Measurements from ENCODE around the gene STAC.

Gene STAC

GRCh38 chr3:36524560-36524959 lies 144.3 kb downstream of the STAC start:
- Histone ChIP-seq H4K91ac (ENCODE audit: low read depth, low read length, poor library complexity) (no peak overlapping the region), H3K27me3 (ENCODE audit: control insufficient read depth in 3 of 3, insufficient read depth in 3 of 3, low read depth in 1 of 3, low read length in 3 of 3) (no peaks in the 10 kb centered on the region), H3K23ac (ENCODE audit: low read depth, low read length, poor library complexity) (no peak overlapping the region), H3K9ac (ENCODE audit: low read depth, low read length, poor library complexity) (no peak overlapping the region), H3K4me2 (ENCODE audit: insufficient read depth, low read length, poor library complexity, severe bottlenecking) (no peak overlapping the region), H3K4me3 (ENCODE audit: low read length in 2 of 2) (no peak overlapping the region), H3K4me1 (ENCODE audit: control insufficient read depth in 2 of 2, insufficient read depth in 1 of 2, low read depth in 1 of 2, low read length in 2 of 2) (peaks cover 0 to 7% of the 10 kb centered on the region in 2 donors), H3K14ac (ENCODE audit: low read length) (no peak overlapping the region), H3K36me3 (replicated peaks in 1 of 2; ENCODE audit: control insufficient read depth in 2 of 2, insufficient read depth in 2 of 2, low read length in 2 of 2) (peaks cover 0 to 2% of the 10 kb centered on the region in 2 donors), H3K79me1 (ENCODE audit: low read depth, low read length) (no peaks in the 10 kb centered on the region), H2BK15ac (ENCODE audit: low read length) (no peak overlapping the region), H2BK5ac (ENCODE audit: low read length) (no peak overlapping the region), H2AK5ac (ENCODE audit: low read depth, low read length) (no peak overlapping the region), H2BK120ac (ENCODE audit: low read depth, low read length) (no peak overlapping the region), H3K9me3 (replicated peaks in 1 of 2; ENCODE audit: control insufficient read depth in 2 of 2, insufficient read depth in 1 of 2, low read depth in 1 of 2, low read length in 2 of 2) (no peaks in the 10 kb centered on the region), H3K18ac (ENCODE audit: low read length) (no peak overlapping the region), H2AFZ (ENCODE audit: low read length) (no peak overlapping the region), H3K4ac (ENCODE audit: low read length) (no peak overlapping the region), H3K27ac (replicated peaks; ENCODE audit: low read length) (no peak overlapping the region), H4K8ac (ENCODE audit: low read depth, low read length) (no peak overlapping the region), H2BK12ac (ENCODE audit: low read length) (no peak overlapping the region)
- no peak for DNase-seq (ENCODE audit: low spot score)
- no CpG with 5 or more reads among the region's 3 CpGs for whole genome bisulfite sequencing, 2 donors (ENCODE audit: extremely low coverage in 2 of 2, insufficient read length in 2 of 2, insufficient replicate concordance in 1 of 2)

DNA sequence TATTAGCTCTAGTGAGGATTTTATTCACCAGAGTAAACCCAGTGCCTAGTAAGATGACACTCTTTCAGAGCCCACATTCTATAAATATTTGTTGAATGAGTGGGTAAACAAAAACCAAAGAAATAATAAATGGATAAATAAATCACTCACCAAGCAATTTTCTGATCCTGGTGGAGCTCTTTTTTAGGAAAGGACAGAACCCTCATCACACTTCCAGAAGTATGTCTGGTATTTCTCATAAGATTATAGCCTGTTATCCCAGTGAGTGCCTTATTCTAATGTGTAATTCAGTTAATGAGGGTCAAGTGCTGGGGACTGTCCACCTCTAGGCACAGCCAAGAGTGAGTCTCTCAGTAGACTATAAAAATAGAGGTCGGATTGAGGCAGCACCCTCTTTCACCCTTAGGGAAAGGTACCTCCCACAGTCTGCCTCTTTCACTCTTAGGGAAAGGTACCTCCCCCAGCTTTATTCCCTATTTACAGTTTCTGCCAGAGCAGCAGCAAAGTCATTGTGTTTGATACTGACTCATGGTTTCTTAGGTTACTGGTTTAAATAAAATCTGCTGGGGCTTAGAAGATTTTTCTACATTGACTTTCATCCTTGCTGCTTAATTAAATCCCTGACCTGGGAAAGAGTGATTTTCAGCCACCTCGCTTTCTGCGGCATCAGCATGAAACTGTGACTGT lies 145.0 kb downstream of the STAC start:
- DNase-seq (ENCODE audit: low spot score): no peak
- Histone ChIP-seq H3K9ac (ENCODE audit: low read depth, low read length, poor library complexity) (no peak overlapping the region), H3K79me1 (ENCODE audit: low read depth, low read length) (no peaks in the 10 kb centered on the region), H2BK12ac (ENCODE audit: low read length) (no peak overlapping the region), H3K23ac (ENCODE audit: low read depth, low read length, poor library complexity) (no peak overlapping the region), H4K91ac (ENCODE audit: low read depth, low read length, poor library complexity) (no peak overlapping the region), H3K27ac (replicated peaks; ENCODE audit: low read length) (no peak overlapping the region), H3K4me3 (ENCODE audit: low read length in 2 of 2) (no peak overlapping the region), H2BK15ac (ENCODE audit: low read length) (no peak overlapping the region), H2AK5ac (ENCODE audit: low read depth, low read length) (no peak overlapping the region), H3K4me2 (ENCODE audit: insufficient read depth, low read length, poor library complexity, severe bottlenecking) (no peak overlapping the region), H4K8ac (ENCODE audit: low read depth, low read length) (no peak overlapping the region), H3K9me3 (replicated peaks in 1 of 2; ENCODE audit: control insufficient read depth in 2 of 2, insufficient read depth in 1 of 2, low read depth in 1 of 2, low read length in 2 of 2) (no peaks in the 10 kb centered on the region), H2AFZ (ENCODE audit: low read length) (no peak overlapping the region), H2BK120ac (ENCODE audit: low read depth, low read length) (no peak overlapping the region), H2BK5ac (ENCODE audit: low read length) (no peak overlapping the region), H3K27me3 (ENCODE audit: control insufficient read depth in 3 of 3, insufficient read depth in 3 of 3, low read depth in 1 of 3, low read length in 3 of 3) (no peaks in the 10 kb centered on the region), H3K18ac (ENCODE audit: low read length) (no peak overlapping the region), H3K4ac (ENCODE audit: low read length) (no peak overlapping the region), H3K14ac (ENCODE audit: low read length) (no peak overlapping the region), H3K36me3 (replicated peaks in 1 of 2; ENCODE audit: control insufficient read depth in 2 of 2, insufficient read depth in 2 of 2, low read length in 2 of 2) (peaks cover 0 to 2% of the 10 kb centered on the region in 2 donors), H3K4me1 (ENCODE audit: control insufficient read depth in 2 of 2, insufficient read depth in 1 of 2, low read depth in 1 of 2, low read length in 2 of 2) (peaks cover 0 to 7% of the 10 kb centered on the region in 2 donors)
- no CpG with 5 or more reads among the region's 3 CpGs for WGBS, 2 donors (ENCODE audit: extremely low coverage in 2 of 2, insufficient read length in 2 of 2, insufficient replicate concordance in 1 of 2)

GRCh38 chr3:36538136-36538749 lies 157.9 kb downstream of the STAC start:
- no peak overlapping the region for H2BK5ac ChIP-seq (ENCODE audit: low read length)
- no peaks in the 10 kb centered on the region for H3K27me3 ChIP-seq (ENCODE audit: control insufficient read depth in 3 of 3, insufficient read depth in 3 of 3, low read depth in 1 of 3, low read length in 3 of 3)
- no peak overlapping the region for H3K27ac ChIP-seq (replicated peaks; ENCODE audit: low read length)
- H3K14ac ChIP-seq (ENCODE audit: low read length): no peak overlapping the region
- no peak for DNase-seq (ENCODE audit: low spot score)
- no peak overlapping the region for H4K8ac ChIP-seq (ENCODE audit: low read depth, low read length)
- no peak overlapping the region for H4K91ac ChIP-seq (ENCODE audit: low read depth, low read length, poor library complexity)
- no peak overlapping the region for H2BK12ac ChIP-seq (ENCODE audit: low read length)
- H3K79me1 ChIP-seq (ENCODE audit: low read depth, low read length): no peaks in the 10 kb centered on the region
- no peak overlapping the region for H2AFZ ChIP-seq (ENCODE audit: low read length)
- no peak overlapping the region for H3K23ac ChIP-seq (ENCODE audit: low read depth, low read length, poor library complexity)
- H3K4me1 ChIP-seq (ENCODE audit: control insufficient read depth in 2 of 2, insufficient read depth in 1 of 2, low read depth in 1 of 2, low read length in 2 of 2): no peaks in the 10 kb centered on the region
- no peaks in the 10 kb centered on the region for H3K9me3 ChIP-seq (replicated peaks in 1 of 2; ENCODE audit: control insufficient read depth in 2 of 2, insufficient read depth in 1 of 2, low read depth in 1 of 2, low read length in 2 of 2)
- H2BK15ac ChIP-seq (ENCODE audit: low read length): no peak overlapping the region
- no peaks in the 10 kb centered on the region for H3K36me3 ChIP-seq (replicated peaks in 1 of 2; ENCODE audit: control insufficient read depth in 2 of 2, insufficient read depth in 2 of 2, low read length in 2 of 2)
- H3K4ac ChIP-seq (ENCODE audit: low read length): no peak overlapping the region
- no peak overlapping the region for H2AK5ac ChIP-seq (ENCODE audit: low read depth, low read length)
- no peak overlapping the region for H3K18ac ChIP-seq (ENCODE audit: low read length)
- H3K4me2 ChIP-seq (ENCODE audit: insufficient read depth, low read length, poor library complexity, severe bottlenecking): no peak overlapping the region
- no CpG with 5 or more reads among the region's 4 CpGs for WGBS, 2 donors (ENCODE audit: extremely low coverage in 2 of 2, insufficient read length in 2 of 2, insufficient replicate concordance in 1 of 2)
- no peak overlapping the region for H2BK120ac ChIP-seq (ENCODE audit: low read depth, low read length)
- H3K9ac ChIP-seq (ENCODE audit: low read depth, low read length, poor library complexity): no peak overlapping the region
- H3K4me3 ChIP-seq (ENCODE audit: low read length in 2 of 2): no peak overlapping the region

- H2BK5ac ChIP-seq (ENCODE audit: low read length): no peak overlapping the region
- H3K9me3 ChIP-seq (replicated peaks in 1 of 2; ENCODE audit: control insufficient read depth in 2 of 2, insufficient read depth in 1 of 2, low read depth in 1 of 2, low read length in 2 of 2): no peaks in the 10 kb centered on the region
- H3K18ac ChIP-seq (ENCODE audit: low read length): no peak overlapping the region
- H3K23ac ChIP-seq (ENCODE audit: low read depth, low read length, poor library complexity): no peak overlapping the region
- H3K14ac ChIP-seq (ENCODE audit: low read length): no peak overlapping the region
- H3K4me2 ChIP-seq (ENCODE audit: insufficient read depth, low read length, poor library complexity, severe bottlenecking): no peak overlapping the region
- H3K27me3 ChIP-seq (ENCODE audit: control insufficient read depth in 3 of 3, insufficient read depth in 3 of 3, low read depth in 1 of 3, low read length in 3 of 3): no peaks in the 10 kb centered on the region
- H3K79me1 ChIP-seq (ENCODE audit: low read depth, low read length): no peaks in the 10 kb centered on the region
- H3K36me3 ChIP-seq (replicated peaks in 1 of 2; ENCODE audit: control insufficient read depth in 2 of 2, insufficient read depth in 2 of 2, low read length in 2 of 2): no peaks in the 10 kb centered on the region
- H3K9ac ChIP-seq (ENCODE audit: low read depth, low read length, poor library complexity): no peak overlapping the region
- no peak overlapping the region for H3K4ac ChIP-seq (ENCODE audit: low read length)
- no peak overlapping the region for H3K4me3 ChIP-seq (ENCODE audit: low read length in 2 of 2)
- no peak overlapping the region for H3K27ac ChIP-seq (replicated peaks; ENCODE audit: low read length)
- no peak overlapping the region for H2BK12ac ChIP-seq (ENCODE audit: low read length)
- no CpG with 5 or more reads among the region's 3 CpGs for WGBS, 2 donors (ENCODE audit: extremely low coverage in 2 of 2, insufficient read length in 2 of 2, insufficient replicate concordance in 1 of 2)
- H3K4me1 ChIP-seq (ENCODE audit: control insufficient read depth in 2 of 2, insufficient read depth in 1 of 2, low read depth in 1 of 2, low read length in 2 of 2): no peaks in the 10 kb centered on the region
- no peak overlapping the region for H2AK5ac ChIP-seq (ENCODE audit: low read depth, low read length)
- H2AFZ ChIP-seq (ENCODE audit: low read length): no peak overlapping the region
- H2BK15ac ChIP-seq (ENCODE audit: low read length): no peak overlapping the region
- peak; percentile 45 for DNase-seq (ENCODE audit: low spot score)
- no peak overlapping the region for H4K8ac ChIP-seq (ENCODE audit: low read depth, low read length)
- no peak overlapping the region for H2BK120ac ChIP-seq (ENCODE audit: low read depth, low read length)
- no peak overlapping the region for H4K91ac ChIP-seq (ENCODE audit: low read depth, low read length, poor library complexity)
Observed at GRCh38 chr3:36540888-36541518, 160.7 kb downstream of the STAC start.

Measured in neuronal stem cell (in vitro differentiated cells).